Astrocyte of the spinal cord (primary cell): ENCODE data around the gene DDAH2.
A peak's percentile ranks its signal among the peaks of the same experiment; 100 is the strongest.

ENCODE experiments used
- DNase-seq: peaks from one replicate; pipeline ENCODE4 v3.0.0; 2011; ENCODE audit warnings: low read depth, low spot score
- H3K4me3 ChIP-seq: 2 replicates; pipeline ENCODE4 v1.5.1; 2011; ENCODE audit warnings: low read depth, mild to moderate bottlenecking, low read length, moderate library complexity
- in situ Hi-C: cut with HindIII; loops from 2 replicates; pipeline ENCODE4 v1.10.0; 2017; ENCODE audit warnings: low sequenced_read_pairs
- TF ChIP-seq, protein P1 (sequence below): IDR thresholded peaks from 2 replicates; pipeline ENCODE4 v1.5.1; 2012; ENCODE audit warnings: low read depth, mild to moderate bottlenecking, low read length, inconsistent platforms

DDAH2 gene

GRCh38 chr6:31762356-31762755, 33.3 kb upstream of the DDAH2 start, which contains the start of gene SAPCD1:
Gene SAPCD1, plus strand, starts transcription at chr6:31762656. Its CDS starts 399 bp downstream, at chr6:31763055.
- TF ChIP-seq, protein P1, sequence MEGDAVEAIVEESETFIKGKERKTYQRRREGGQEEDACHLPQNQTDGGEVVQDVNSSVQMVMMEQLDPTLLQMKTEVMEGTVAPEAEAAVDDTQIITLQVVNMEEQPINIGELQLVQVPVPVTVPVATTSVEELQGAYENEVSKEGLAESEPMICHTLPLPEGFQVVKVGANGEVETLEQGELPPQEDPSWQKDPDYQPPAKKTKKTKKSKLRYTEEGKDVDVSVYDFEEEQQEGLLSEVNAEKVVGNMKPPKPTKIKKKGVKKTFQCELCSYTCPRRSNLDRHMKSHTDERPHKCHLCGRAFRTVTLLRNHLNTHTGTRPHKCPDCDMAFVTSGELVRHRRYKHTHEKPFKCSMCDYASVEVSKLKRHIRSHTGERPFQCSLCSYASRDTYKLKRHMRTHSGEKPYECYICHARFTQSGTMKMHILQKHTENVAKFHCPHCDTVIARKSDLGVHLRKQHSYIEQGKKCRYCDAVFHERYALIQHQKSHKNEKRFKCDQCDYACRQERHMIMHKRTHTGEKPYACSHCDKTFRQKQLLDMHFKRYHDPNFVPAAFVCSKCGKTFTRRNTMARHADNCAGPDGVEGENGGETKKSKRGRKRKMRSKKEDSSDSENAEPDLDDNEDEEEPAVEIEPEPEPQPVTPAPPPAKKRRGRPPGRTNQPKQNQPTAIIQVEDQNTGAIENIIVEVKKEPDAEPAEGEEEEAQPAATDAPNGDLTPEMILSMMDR = no peak
- H3K4me3 ChIP-seq = no peak within 1 kb of the TSS
- in situ Hi-C loops = no loop called here
- no peak for DNase-seq

GRCh38 chr6:31761343-31761742, 32.2 kb upstream of the DDAH2 start:
- no peak for DNase-seq
- TF ChIP-seq, protein P1 = no peak
- in situ Hi-C loops = no loop called here
- no peak overlapping the region for H3K4me3 ChIP-seq

DNA sequence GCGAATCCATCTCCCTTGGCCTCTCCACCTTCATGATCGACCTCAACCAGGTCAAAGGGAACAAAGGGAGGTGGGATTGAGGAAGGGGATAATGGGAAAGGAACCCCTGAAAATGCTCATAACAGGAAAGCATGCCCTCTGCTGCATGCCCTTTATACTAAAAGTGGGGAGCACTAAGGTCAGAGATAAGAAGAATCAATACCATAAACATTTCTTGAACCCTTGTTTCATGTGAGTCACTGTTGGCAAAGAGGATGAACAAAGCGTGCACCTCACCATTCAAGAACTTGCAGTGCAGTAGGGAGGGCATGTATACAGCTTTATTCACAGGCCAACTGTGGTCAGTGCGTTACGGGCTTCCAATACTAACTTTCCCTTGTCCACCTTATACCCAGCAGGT, 31.7 kb upstream of the DDAH2 start:
- in situ Hi-C loops = no loop called here
- H3K4me3 ChIP-seq = no peak overlapping the region
- TF ChIP-seq, protein P1 = no peak
- no peak for DNase-seq

DNA sequence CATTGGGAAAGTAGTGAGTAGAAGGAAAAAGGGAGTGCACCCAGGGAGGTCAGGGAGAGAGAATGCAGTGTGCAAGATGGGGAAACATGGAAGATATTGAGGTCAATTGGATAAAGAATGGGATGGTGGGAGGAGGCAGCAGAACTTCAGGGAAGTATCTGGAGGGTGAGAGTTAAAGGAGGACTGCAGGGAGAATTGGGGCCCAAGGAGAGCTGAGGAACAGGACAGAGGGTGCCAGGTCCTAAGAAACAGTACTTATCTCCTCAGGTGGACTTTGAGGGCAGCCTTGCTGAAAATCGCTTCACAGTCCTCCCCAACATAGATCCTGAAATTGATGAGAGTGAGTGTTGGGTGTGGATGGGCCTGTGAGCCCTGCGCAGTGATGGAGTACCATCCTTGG, 29.2 kb upstream of the DDAH2 start:
- in situ Hi-C loops = no loop called here
- no peak overlapping the region for H3K4me3 ChIP-seq
- TF ChIP-seq, protein P1 = no peak
- no peak for DNase-seq

DNA sequence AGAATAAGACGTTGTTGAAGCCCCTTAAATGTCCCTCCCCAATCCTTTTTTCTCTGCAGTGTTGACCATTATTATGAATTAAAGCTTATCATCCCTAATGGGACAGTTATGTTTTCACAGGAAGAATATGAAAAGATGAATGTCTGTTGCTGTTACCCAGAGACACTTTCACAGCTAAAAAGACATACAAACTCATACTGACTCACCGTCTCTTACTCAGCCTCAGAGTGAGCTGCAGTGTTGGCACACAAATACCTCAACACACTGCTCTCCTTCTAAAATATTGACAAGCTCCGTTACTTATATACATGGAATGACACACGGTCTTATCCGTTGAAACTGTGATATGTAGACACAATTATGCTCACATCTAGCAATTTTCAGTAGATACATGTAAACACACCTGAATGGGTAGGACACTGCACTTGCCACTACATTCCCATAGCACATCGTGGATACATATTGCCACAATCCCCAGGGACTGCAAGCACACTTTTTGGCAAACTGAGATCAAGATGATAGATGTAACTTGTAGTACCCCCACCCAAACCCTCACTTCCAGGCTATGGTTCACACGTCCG, 23.7 kb upstream of the DDAH2 start:
- TF ChIP-seq, protein P1 = no peak
- peak; percentile 79 for DNase-seq
- H3K4me3 ChIP-seq = no peak overlapping the region
- in situ Hi-C loops = no loop called here

GRCh38 chr6:31750411-31751022, 21.4 kb upstream of the DDAH2 start:
- H3K4me3 ChIP-seq = no peak overlapping the region
- peak; percentile 45 for DNase-seq
- in situ Hi-C loops = no loop called here
- TF ChIP-seq, protein P1 = no peak
